ENCODE measurements around the gene RBM4B.
A peak's percentile ranks its signal among the peaks of the same experiment; 100 is the strongest.

The RBM4B gene

GRCh38 chr11:66676931-66677598 lies 622 bp downstream of the RBM4B start:
- DNase-seq (ENCODE audit: low read depth), result peak; percentile 7
- peak overlapping the region; percentile 77 for H3K4me3 ChIP-seq (ENCODE audit: low read length)
- no peak for TF ChIP-seq CTCF (IDR thresholded peaks at IDR 0.05; ENCODE audit: insufficient read depth, low read depth, low read length, missing control alignments)

GRCh38 chr11:66676282-66676919 lies 1.3 kb downstream of the RBM4B start:
- DNase-seq (ENCODE audit: low read depth), result no peak
- peak overlapping the region; percentile 11 for H3K4me3 ChIP-seq (ENCODE audit: low read length)
- no peak for TF ChIP-seq CTCF (IDR thresholded peaks at IDR 0.05; ENCODE audit: insufficient read depth, low read depth, low read length, missing control alignments)

- H3K4me3 ChIP-seq (ENCODE audit: low read length), result no peak overlapping the region
- no peak for DNase-seq (ENCODE audit: low read depth)
- TF ChIP-seq CTCF (IDR thresholded peaks at IDR 0.05; ENCODE audit: insufficient read depth, low read depth, low read length, missing control alignments), result no peak
Measured at GRCh38 chr11:66674964-66675602, 2.6 kb downstream of the RBM4B start.

GRCh38 chr11:66670816-66671215 lies 6.9 kb downstream of the RBM4B start:
- no peak overlapping the region for H3K4me3 ChIP-seq (ENCODE audit: low read length)
- DNase-seq (ENCODE audit: low read depth), result no peak
- no peak for TF ChIP-seq CTCF (IDR thresholded peaks at IDR 0.05; ENCODE audit: insufficient read depth, low read depth, low read length, missing control alignments)

- no peak overlapping the region for H3K4me3 ChIP-seq (ENCODE audit: low read length)
- no peak for DNase-seq (ENCODE audit: low read depth)
- TF ChIP-seq CTCF (IDR thresholded peaks at IDR 0.05; ENCODE audit: insufficient read depth, low read depth, low read length, missing control alignments), result no peak
Measured at GRCh38 chr11:66665369-66665768, 12.3 kb downstream of the RBM4B start.

GRCh38 chr11:66663741-66664296 lies 13.9 kb downstream of the RBM4B start:
- no peak for DNase-seq (ENCODE audit: low read depth)
- no peak overlapping the region for H3K4me3 ChIP-seq (ENCODE audit: low read length)
- no peak for TF ChIP-seq CTCF (IDR thresholded peaks at IDR 0.05; ENCODE audit: insufficient read depth, low read depth, low read length, missing control alignments)

All from epithelial cell of esophagus (primary cell).